Measurements from ENCODE around the gene CNGB1. TPM values are rescaled to one million over a fixed set of nuclear protein-coding genes. Genes with fewer than 3 reads are reported as not detected.
A peak's percentile ranks its signal among the peaks of the same experiment; 100 is the strongest.
"Not testable (repeated sequence)": the region's sequence is repeated elsewhere in the genome, so short reads cannot be mapped to it uniquely, and the experiment has no call there.

Gene CNGB1
- total RNA-seq, 2 experiments from 2014 or later, result not detected

DNA sequence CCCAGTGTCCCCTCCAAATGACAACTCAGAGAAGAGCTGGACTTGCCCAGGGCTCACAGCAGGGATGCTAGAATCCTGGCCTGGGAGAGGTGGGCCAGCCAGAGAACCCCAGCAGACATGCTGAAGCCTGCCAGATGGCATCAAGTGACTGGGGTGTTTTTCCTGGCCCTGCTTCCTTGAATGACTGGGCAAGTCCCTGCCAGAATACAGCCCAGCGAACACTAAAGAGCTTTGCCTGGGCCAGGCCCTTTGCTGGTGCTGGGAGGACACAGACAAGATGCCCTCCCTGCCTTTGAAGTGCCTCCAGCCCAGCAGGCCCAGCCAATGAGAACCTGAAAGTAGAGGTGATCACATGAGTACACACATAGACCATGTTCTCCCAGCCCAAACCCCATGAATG is 18.0 kb upstream of the CNGB1 start:
- no peak for DNase-seq
- Mint-ChIP-seq H3K27me3 (no peaks in the 10 kb centered on the region), H3K36me3 (no peaks in the 10 kb centered on the region), H3K27ac (no peak overlapping the region), H3K9me3 (no peaks in the 10 kb centered on the region), H3K4me3 (no peak overlapping the region), H3K4me1 (peaks cover 6% of the 10 kb centered on the region)

DNA sequence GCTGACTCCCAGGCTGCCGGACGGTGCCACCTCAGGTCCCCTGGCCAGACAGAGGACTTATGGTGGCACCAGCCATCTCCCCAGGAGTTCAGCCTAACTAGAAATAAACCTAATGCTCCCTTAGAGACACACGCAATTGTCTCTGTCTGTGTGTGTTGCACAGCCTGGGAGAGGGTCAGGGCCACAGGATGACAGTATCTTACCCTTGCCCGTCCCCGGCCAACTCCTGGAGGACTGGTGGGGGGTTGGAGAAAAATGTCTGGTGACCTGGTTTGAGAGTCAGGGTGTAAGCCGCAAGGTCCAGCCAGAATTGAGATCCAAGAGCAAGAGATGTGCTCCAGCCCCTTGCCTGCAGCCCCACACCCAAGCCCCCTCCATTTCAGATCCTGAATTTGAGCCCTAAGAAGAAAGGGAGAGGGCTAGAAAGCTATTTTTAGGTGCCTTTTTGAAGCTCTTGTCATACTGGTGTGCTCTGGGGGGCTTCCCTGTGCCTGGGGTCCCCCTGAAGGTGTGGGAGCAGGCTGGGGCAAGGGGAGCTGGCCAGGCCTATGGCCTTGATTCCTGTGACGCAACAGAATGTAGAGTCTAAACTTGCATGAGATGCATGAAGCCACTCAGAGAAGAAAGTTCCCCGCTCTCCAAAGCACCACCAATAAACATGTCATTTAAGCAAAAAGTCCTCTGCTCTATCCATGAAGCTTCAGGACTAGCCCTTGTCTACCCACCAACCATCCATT is 16.7 kb upstream of the CNGB1 start:
- Mint-ChIP-seq H3K27ac (no peak overlapping the region), H3K4me1 (peaks cover 6% of the 10 kb centered on the region), H3K27me3 (no peaks in the 10 kb centered on the region), H3K4me3 (no peak overlapping the region), H3K9me3 (no peaks in the 10 kb centered on the region), H3K36me3 (no peaks in the 10 kb centered on the region)
- DNase-seq, result no peak

DNA sequence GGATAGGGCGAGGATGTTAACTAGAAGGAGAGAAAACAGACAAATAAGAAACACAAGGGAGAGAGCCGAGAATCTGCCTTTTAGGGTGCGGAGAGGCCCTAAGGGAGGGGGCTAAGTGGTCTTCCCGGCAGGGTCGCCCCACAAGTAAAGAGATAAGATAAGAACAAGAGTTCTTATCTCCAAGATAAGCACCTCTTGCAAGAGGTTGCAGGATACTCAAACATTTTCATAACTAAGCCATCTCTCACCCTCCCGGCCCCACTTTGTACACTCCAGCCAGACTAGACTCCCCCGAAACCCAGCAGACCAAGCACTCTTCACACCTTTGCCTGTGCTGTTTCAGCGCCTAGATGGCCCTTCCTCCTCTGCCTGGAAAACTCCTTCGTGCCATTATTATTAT is 15.3 kb upstream of the CNGB1 start:
- H3K9me3 Mint-ChIP-seq, result no peaks in the 10 kb centered on the region
- no peaks in the 10 kb centered on the region for H3K36me3 Mint-ChIP-seq
- H3K4me1 Mint-ChIP-seq, result peaks cover 6% of the 10 kb centered on the region
- peak overlapping the region; percentile 18 for H3K4me3 Mint-ChIP-seq
- DNase-seq, result no peak
- H3K27ac Mint-ChIP-seq, result no peak overlapping the region
- no peaks in the 10 kb centered on the region for H3K27me3 Mint-ChIP-seq

DNA sequence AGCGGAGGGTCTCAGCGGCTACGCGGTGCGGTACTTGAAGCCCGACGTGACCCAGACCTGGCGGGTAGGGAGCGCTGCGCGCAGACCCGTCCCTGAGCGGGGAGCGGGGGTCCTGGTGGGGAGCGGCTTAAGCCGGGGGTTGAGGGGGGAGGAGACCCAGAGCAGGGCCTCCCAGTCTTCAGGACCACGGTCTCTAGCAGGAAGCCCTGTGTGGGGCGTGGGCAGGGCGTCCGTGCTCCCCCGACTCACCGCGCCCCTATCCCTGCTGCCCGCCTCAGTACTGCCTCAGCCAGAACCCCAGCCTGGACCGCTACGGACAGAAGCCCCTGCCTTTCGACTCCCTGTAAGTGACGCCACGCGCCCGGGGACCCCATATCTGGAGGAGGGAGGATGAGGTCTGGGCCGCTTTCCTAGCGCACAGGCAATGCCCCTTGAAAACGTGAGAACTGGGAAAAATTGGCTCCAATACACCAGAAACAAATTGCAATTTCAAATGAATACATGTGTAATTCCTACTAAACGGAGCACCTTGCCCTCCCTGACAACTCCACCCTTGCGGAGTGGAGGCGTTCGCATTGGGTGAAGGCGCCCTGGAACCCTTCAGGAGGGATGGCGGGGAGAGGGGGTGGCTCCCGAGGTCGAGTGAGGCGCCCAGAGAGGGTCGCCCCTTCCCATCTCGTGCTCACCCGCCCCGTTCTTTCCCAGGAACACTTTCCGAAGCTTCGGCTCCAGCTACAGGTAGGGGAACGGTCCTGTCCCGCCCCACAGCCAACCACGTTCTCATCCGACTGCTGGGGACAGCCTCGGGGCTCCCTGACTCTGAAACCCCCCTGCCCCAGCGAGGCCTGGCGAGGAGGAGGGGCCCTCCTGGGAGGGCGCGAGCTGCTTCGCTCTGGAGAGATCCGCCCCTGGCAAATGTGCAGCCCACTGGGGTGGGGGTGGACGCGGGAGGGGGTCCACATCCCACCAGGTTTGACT is 14.6 kb upstream of the CNGB1 start:
- Mint-ChIP-seq H3K4me3 (peak overlapping the region; percentile 91), H3K27me3 (no peaks in the 10 kb centered on the region), H3K4me1 (peaks cover 6% of the 10 kb centered on the region), H3K27ac (peak overlapping the region; percentile 34), H3K9me3 (no peaks in the 10 kb centered on the region), H3K36me3 (no peaks in the 10 kb centered on the region)
- no peak for DNase-seq

DNA sequence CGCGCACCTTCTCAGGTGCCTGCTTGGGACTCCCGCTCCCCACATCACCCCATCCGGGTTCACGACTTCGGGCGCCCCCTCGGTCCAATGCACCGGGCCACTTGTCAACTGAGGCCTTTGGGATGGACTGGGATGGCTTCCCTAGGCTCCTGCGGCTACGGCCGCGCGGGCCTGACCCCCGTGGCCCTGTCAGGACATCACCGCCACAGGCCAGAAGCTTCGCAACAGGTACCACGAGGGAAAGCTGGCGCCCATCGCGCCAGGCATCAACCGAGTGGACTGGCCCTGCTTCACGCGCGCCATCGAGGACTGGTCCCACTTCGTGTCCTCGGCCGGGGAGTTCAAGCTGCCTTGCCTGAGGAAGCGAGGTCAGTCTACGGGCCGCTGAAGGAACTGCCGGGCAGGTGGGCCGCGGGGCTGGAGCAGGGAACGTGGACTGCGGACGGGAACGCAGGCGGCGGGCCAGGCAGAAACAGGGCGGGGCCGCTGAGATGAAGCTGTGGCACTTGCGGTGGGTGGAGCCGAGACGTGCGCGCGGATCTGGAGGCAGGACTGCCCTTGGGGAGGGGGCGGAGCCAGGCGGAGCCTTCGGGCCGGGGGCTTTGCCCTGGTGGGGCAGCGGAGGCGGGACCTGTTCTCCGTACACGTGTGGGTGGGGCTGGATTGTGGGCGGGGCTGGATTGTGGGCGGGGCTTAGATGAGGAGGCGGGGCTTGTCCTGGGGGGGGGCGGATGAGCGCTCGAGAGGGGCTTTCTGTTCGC is 13.7 kb upstream of the CNGB1 start:
- no peaks in the 10 kb centered on the region for H3K9me3 Mint-ChIP-seq
- H3K36me3 Mint-ChIP-seq, result no peaks in the 10 kb centered on the region
- H3K4me1 Mint-ChIP-seq, result peaks cover 6% of the 10 kb centered on the region
- DNase-seq, result peak; percentile 94
- peak overlapping the region; percentile 91 for H3K4me3 Mint-ChIP-seq
- peak overlapping the region; percentile 34 for H3K27ac Mint-ChIP-seq
- no peaks in the 10 kb centered on the region for H3K27me3 Mint-ChIP-seq

DNA sequence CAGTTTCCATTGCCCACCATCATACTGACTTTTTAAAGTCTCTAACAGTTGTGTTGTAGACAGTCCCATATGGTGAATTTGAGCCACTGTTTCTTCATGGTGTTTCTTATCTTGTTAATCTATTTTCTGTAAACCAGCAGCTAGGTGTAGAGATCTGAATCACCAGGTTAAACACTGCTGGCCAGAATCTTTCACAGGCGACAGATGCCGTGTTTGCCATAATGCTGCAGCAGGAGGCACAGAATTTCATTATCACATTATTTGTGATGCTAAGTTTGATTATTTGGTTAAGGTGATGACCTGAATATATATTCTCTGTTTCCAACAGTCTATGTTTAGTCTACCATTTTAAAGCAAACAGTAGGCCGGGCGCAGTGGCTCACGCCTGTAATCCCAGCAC is 11.5 kb upstream of the CNGB1 start:
- peaks cover 6% of the 10 kb centered on the region for H3K4me1 Mint-ChIP-seq
- H3K27ac Mint-ChIP-seq, result no peak overlapping the region
- no peaks in the 10 kb centered on the region for H3K27me3 Mint-ChIP-seq
- DNase-seq, result no peak
- no peaks in the 10 kb centered on the region for H3K9me3 Mint-ChIP-seq
- H3K4me3 Mint-ChIP-seq, result no peak overlapping the region
- no peaks in the 10 kb centered on the region for H3K36me3 Mint-ChIP-seq

DNA sequence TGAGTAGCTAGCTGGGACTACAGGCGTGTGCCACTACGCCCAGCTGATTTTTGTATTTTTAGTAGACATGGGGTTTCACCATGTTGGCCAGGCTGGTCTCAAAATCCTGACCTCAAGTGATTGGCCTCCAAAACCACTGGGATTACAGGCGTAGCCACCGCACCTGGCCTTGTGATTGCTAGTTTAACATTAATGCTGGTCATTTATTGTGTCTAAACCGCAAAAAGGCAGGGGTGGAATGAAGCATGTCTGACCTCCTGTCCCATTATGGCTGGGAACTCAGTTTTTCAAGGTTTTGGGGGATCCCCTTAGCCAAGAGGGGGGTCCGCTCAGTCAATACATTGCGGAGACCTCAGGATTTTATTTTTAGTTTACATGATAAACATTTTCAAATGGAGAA is 10.7 kb upstream of the CNGB1 start:
- Mint-ChIP-seq H3K4me3 (no peak overlapping the region), H3K27ac (no peak overlapping the region), H3K4me1 (peaks cover 6% of the 10 kb centered on the region)

DNA sequence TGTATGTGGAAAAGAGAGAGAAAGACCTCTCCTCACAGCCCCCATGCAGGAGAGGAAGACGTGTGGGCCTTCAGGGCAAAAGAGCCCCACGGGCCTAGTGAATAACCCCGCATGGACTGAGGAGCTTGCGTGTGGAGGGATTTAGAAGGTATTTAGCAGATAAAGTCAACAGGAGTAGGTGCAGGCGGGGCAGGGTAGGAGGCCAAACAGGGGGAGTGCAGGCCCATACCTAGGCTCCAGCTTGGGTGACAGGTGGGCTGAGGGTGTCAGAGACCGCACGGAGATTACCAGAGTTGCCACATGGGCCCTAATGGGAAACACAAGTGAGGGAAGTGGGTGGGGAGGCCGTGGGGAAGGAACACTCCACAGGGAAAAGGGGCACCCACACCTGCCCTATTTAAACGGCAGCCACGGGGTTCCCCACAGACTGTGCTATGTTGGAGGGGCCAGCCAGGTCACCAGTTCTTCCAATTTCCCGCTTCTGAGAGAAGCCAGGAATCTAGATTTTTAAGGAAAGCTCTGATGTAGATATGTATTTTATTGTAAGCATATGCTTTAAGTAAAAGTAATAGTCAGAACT is 8.2 kb upstream of the CNGB1 start:
- Mint-ChIP-seq H3K4me1 (peaks cover under 1% of the 10 kb centered on the region), H3K27ac (no peak overlapping the region), H3K27me3 (no peaks in the 10 kb centered on the region), H3K9me3 (no peaks in the 10 kb centered on the region), H3K4me3 (no peak overlapping the region), H3K36me3 (no peaks in the 10 kb centered on the region)
- DNase-seq, result no peak

More for the DNA sequence above, 10.7 kb upstream of the CNGB1 start:
- no peaks in the 10 kb centered on the region for H3K36me3 Mint-ChIP-seq
- no peak for DNase-seq
- H3K9me3 Mint-ChIP-seq, result no peaks in the 10 kb centered on the region
- no peaks in the 10 kb centered on the region for H3K27me3 Mint-ChIP-seq

DNA sequence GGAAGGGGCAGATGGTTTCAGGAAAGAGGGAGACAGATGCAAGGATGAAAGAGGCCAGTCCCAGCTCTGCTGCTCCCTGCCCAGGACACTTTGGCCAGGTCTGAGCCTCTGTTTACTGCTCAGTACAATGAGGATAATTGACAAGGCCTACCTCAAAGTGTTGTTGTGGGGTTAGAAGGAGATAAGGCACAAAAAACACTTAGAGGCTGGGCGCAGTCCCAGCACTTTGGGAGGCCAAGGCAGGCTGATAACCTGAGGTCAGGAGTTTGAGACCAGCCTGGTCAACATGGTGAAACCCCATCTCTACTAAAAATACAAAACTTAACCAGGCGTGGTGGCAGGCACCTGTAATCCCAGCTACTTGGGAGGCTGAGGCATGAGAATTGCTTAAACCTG is 7.1 kb upstream of the CNGB1 start:
- not testable (repeated sequence) for H3K27me3 Mint-ChIP-seq, H3K9me3 Mint-ChIP-seq, H3K4me1 Mint-ChIP-seq, H3K36me3 Mint-ChIP-seq, H3K27ac Mint-ChIP-seq, H3K4me3 Mint-ChIP-seq, DNase-seq

DNA sequence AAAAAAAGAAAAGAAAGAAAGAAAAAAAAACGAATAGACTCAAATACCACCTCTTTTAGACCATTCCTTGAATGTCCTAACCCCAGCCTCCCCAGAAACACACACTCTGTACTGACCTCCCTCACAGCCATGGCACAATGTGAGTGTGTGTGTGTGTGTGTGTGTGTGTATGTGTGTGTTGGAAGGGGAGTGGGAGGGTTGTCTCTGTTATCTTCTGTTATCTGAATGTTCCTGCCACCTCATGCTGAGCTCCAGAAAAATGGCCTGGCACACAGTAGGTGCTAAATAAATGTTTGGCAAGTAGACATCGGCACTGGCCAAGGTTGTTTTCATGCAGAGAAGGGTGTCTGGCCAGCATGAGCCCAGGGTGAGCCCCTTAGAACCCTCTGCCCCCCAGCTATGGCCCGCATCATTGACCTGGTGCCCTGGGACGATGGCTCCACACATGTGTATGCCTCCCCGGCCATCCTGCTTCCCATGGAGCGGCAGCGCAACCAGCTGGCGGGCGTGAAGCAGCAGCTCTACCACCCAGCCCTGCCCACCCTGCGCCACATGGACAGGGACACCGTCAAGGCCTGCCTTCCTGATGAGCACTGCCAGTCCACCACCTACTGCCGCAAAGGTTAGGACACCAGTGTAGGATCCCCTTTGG is 6.6 kb upstream of the CNGB1 start:
- Mint-ChIP-seq H3K27ac (no peak overlapping the region), H3K9me3 (no peaks in the 10 kb centered on the region), H3K36me3 (no peaks in the 10 kb centered on the region), H3K4me3 (no peak overlapping the region), H3K27me3 (no peaks in the 10 kb centered on the region), H3K4me1 (no peaks in the 10 kb centered on the region)
- no peak for DNase-seq

DNA sequence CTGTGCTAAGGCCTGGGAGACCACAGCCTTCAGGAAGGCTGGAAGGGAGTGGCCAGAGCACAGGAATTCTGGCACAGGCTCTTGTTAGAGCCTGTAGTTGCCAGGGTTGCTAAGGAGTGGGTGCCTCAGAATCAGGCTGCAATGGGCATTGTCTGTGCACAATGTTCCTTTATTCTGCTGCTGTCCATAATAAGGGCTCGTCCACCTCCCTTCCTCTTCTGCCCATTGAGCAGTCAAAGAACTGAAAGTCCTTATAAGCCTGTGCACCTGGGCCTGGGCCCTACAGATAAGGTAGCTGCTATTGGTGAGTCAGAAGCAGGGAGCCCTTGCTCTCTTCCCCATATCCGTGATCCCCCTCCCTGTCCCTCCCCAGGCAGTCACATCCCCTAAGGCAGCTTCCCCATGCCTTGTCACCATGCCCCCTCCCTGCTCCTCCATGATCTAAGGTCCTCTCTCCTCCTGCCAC is 5.4 kb upstream of the CNGB1 start:
- Mint-ChIP-seq H3K36me3 (no peaks in the 10 kb centered on the region), H3K4me1 (no peaks in the 10 kb centered on the region), H3K27me3 (no peaks in the 10 kb centered on the region), H3K4me3 (no peak overlapping the region), H3K27ac (no peak overlapping the region), H3K9me3 (no peaks in the 10 kb centered on the region)
- DNase-seq, result no peak

DNA sequence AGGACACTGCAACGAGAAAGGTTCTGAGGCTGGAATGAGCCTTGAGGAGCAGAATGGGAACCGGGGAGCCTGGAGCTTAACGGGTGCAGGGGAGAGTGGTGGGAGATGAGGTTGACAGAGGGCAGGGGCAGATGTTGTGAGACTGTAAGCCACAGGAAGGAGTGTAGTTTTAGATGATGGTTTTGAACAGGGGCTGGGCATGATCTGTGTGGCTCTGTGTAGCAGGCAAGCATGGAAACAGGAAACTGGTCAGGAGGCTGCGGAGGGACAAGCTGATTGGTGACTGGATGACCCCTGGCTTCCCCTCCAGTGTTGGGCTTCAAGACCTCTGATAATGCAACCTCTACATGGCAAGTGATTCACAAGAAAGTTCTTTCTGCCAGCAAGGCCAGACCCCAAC is 1.4 kb upstream of the CNGB1 start:
- Mint-ChIP-seq H3K27ac (no peak overlapping the region), H3K36me3 (no peaks in the 10 kb centered on the region)

DNA sequence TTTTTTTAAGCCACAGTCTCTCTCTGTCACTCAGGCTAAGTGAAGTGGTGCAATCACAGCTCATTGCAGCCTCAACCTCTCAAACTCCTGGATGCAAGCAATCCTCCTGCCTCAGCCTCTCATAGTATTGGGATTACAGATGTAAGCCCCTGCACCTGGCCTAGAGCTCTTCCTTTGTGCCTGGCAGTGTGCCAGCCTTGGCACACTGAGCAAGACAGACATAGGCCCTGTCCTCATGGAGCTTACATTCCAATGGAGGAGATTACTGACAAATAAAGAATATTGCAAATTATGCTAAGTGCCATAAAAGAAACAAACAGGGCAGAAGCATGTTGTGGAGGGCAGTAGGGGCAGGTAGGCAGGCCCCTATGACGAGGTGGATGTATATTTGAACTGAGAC is 920 bp upstream of the CNGB1 start:
- H3K4me3 Mint-ChIP-seq, result no peak overlapping the region
- no peak overlapping the region for H3K27ac Mint-ChIP-seq
- no peaks in the 10 kb centered on the region for H3K27me3 Mint-ChIP-seq
- H3K4me1 Mint-ChIP-seq, result no peaks in the 10 kb centered on the region
- no peaks in the 10 kb centered on the region for H3K36me3 Mint-ChIP-seq
- no peak for DNase-seq
- no peaks in the 10 kb centered on the region for H3K9me3 Mint-ChIP-seq

More for the DNA sequence above, 1.4 kb upstream of the CNGB1 start:
- no peaks in the 10 kb centered on the region for H3K4me1 Mint-ChIP-seq
- no peak for DNase-seq
- no peaks in the 10 kb centered on the region for H3K27me3 Mint-ChIP-seq
- no peaks in the 10 kb centered on the region for H3K9me3 Mint-ChIP-seq
- H3K4me3 Mint-ChIP-seq, result no peak overlapping the region

DNA sequence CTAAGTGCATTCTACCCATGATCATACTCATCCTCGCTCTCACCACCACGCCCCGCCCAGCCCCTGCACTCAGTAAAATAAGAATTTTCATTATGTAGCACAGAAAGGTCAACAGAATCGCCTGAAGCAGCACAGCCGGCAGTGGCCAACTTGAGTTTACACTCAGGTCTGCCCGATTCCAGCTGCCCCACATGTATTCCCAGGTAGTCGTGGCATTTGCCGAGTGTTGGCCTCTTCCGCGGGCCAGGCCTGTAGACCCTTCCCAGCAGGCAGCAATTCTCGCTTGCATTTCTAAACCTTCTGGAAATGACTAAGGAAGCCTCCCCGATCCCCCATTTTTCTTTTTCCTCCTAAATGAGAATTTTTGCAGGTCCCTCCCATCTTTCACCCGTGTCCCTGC is 609 bp downstream of the CNGB1 start:
- Mint-ChIP-seq H3K9me3 (no peaks in the 10 kb centered on the region), H3K27ac (no peak overlapping the region), H3K4me1 (no peaks in the 10 kb centered on the region), H3K27me3 (no peaks in the 10 kb centered on the region), H3K4me3 (no peak overlapping the region), H3K36me3 (no peaks in the 10 kb centered on the region)
- no peak for DNase-seq
